HUES6 (cell line): ENCODE results near the gene CDH5.

Source experiments
- H3K27ac ChIP-seq: 2 replicates; pipeline ENCODE4 v1.7.0; 2013; ENCODE audit warnings: low read depth, mild to moderate bottlenecking, low read length, inconsistent platforms
- H3K27me3 ChIP-seq: 2 replicates; pipeline ENCODE4 v1.6.1; 2013; ENCODE audit warnings: low read length; ENCODE audit not compliant: control insufficient read depth, insufficient read depth
- H3K36me3 ChIP-seq: 2 replicates; pipeline ENCODE4 v1.6.1; 2013; ENCODE audit warnings: low read length; ENCODE audit not compliant: control insufficient read depth, insufficient read depth
- H3K4me1 ChIP-seq: 2 replicates; pipeline ENCODE4 v1.6.1; 2013; ENCODE audit warnings: low read length; ENCODE audit not compliant: control insufficient read depth, insufficient read depth
- H3K4me3 ChIP-seq: 2 replicates; pipeline ENCODE4 v1.5.1; 2013; ENCODE audit warnings: low read depth, low read length
- H3K9ac ChIP-seq: one replicate; pipeline ENCODE4 v1.6.1; 2013; ENCODE audit warnings: mild to moderate bottlenecking, low read length
- H3K9me3 ChIP-seq: 2 replicates; pipeline ENCODE4 v1.6.1; 2013; ENCODE audit warnings: low read depth, low read length; ENCODE audit not compliant: control insufficient read depth, insufficient read depth

Gene CDH5

DNA sequence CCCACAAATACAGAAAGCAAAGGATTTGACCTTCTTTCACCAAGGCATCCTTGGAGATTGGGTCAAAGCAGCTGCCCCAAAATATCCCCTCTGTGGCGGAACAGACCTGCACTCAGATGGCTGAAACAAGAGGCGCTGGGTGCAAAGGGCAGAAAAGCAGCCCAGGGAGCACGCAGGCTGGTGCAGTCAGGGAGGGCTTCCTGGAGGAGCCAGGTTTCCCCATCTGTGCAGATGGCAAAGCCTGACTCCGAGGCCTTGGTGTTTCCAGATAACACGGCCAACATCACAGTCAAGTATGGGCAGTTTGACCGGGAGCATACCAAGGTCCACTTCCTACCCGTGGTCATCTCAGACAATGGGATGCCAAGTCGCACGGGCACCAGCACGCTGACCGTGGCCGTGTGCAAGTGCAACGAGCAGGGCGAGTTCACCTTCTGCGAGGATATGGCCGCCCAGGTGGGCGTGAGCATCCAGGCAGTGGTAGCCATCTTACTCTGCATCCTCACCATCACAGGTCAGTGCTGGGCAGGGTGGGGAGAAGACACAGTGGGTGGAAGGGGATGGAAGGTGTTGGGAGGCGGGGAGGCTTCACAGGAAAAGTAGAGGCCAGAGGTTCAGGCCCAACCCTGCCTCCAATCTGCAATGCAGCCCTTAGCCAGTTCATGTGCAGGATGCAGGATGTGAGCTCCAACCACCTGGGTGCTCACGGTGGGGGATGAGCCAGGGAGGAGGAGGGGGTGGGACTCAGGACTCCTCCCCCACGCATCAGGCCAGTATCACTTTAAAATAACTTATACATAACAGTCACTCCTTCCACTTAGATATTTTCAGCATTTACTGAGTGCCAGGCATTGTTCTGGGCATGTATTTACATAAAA lies 34.3 kb downstream of the CDH5 start:
- H3K9me3 ChIP-seq: peaks cover 6% of the 10 kb centered on the region
- no peak overlapping the region for H3K27ac ChIP-seq
- H3K4me3 ChIP-seq: no peak overlapping the region

DNA sequence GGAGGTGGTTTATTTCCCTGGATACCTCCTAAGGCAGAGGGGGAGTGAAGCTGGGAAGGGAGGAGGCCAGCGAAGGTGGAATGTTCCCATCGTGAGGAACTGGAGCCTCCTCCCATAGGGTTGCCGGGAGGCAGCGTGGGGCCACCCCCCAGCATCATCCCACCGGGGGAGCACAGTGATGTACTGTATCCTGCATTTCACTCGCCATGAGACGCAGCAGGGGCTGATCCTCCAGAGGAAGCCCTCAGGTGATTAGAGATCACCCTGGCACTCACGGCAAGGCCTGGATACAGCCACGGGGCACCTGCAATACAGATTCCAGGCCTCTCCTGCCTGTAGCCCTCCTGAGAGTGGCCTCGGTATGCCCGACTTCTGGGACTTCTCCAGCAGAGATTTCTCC lies 35.1 kb downstream of the CDH5 start:
- H3K4me3 ChIP-seq: no peak overlapping the region

More for the DNA sequence above, 34.3 kb downstream of the CDH5 start:
- no peaks in the 10 kb centered on the region for H3K36me3 ChIP-seq
- no peaks in the 10 kb centered on the region for H3K4me1 ChIP-seq
- no peak overlapping the region for H3K9ac ChIP-seq
- H3K27me3 ChIP-seq: peaks cover 4% of the 10 kb centered on the region; the same call in 1 of the 2 replicates

DNA sequence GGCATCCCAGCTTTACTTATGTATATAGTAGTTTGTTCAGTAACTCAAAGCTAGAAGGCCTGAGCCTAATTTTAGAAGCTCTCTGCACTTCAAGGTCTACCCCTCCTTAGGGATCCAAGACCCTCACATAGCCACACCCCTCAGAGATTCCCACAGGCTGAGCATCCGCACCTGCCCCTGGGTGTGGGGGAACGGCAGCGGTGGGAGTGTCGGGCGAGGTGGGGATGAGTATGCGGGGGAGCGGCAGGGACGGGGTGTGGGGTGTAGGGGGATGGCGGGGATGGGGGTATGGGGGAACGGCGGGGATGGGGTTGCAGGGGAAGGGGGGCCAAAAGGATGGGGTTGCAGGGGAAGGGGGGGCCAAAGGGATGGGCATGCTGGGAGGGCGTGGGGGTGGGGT lies 35.7 kb downstream of the CDH5 start:
- Histone ChIP-seq H3K4me3 (no peak overlapping the region), H3K9me3 (peaks cover 6% of the 10 kb centered on the region), H3K27ac (no peak overlapping the region), H3K9ac (no peak overlapping the region), H3K27me3 (peaks cover 9% of the 10 kb centered on the region), H3K4me1 (peaks cover 5% of the 10 kb centered on the region), H3K36me3 (no peaks in the 10 kb centered on the region)

More for the DNA sequence above, 35.1 kb downstream of the CDH5 start:
- Histone ChIP-seq H3K27ac (no peak overlapping the region), H3K9ac (no peak overlapping the region), H3K9me3 (peaks cover 6% of the 10 kb centered on the region), H3K36me3 (no peaks in the 10 kb centered on the region), H3K27me3 (peaks cover 7% of the 10 kb centered on the region; the same call in 1 of the 2 replicates), H3K4me1 (peaks cover 2% of the 10 kb centered on the region)

DNA sequence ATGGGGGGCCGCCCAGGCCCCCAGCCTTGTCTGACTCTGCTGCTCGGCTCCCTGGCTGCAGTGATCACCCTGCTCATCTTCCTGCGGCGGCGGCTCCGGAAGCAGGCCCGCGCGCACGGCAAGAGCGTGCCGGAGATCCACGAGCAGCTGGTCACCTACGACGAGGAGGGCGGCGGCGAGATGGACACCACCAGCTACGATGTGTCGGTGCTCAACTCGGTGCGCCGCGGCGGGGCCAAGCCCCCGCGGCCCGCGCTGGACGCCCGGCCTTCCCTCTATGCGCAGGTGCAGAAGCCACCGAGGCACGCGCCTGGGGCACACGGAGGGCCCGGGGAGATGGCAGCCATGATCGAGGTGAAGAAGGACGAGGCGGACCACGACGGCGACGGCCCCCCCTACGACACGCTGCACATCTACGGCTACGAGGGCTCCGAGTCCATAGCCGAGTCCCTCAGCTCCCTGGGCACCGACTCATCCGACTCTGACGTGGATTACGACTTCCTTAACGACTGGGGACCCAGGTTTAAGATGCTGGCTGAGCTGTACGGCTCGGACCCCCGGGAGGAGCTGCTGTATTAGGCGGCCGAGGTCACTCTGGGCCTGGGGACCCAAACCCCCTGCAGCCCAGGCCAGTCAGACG lies 36.2 kb downstream of the CDH5 start:
- H3K36me3 ChIP-seq: no peaks in the 10 kb centered on the region
- peaks cover 11% of the 10 kb centered on the region for H3K27me3 ChIP-seq
- no peak overlapping the region for H3K9ac ChIP-seq
- no peak overlapping the region for H3K4me3 ChIP-seq
- H3K9me3 ChIP-seq: peaks cover 6% of the 10 kb centered on the region
- H3K27ac ChIP-seq: no peak overlapping the region
- H3K4me1 ChIP-seq: peaks cover 6% of the 10 kb centered on the region

DNA sequence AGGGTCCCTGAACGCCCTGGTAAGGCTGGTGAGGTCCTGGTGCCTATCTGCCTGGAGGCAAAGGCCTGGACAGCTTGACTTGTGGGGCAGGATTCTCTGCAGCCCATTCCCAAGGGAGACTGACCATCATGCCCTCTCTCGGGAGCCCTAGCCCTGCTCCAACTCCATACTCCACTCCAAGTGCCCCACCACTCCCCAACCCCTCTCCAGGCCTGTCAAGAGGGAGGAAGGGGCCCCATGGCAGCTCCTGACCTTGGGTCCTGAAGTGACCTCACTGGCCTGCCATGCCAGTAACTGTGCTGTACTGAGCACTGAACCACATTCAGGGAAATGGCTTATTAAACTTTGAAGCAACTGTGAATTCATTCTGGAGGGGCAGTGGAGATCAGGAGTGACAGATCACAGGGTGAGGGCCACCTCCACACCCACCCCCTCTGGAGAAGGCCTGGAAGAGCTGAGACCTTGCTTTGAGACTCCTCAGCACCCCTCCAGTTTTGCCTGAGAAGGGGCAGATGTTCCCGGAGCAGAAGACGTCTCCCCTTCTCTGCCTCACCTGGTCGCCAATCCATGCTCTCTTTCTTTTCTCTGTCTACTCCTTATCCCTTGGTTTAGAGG lies 37.1 kb downstream of the CDH5 start:
- peaks cover 14% of the 10 kb centered on the region for H3K4me1 ChIP-seq
- H3K4me3 ChIP-seq: no peak overlapping the region
- peaks cover 11% of the 10 kb centered on the region for H3K27me3 ChIP-seq
- no peak overlapping the region for H3K9ac ChIP-seq
- H3K36me3 ChIP-seq: no peaks in the 10 kb centered on the region
- peaks cover 6% of the 10 kb centered on the region for H3K9me3 ChIP-seq
- no peak overlapping the region for H3K27ac ChIP-seq

DNA sequence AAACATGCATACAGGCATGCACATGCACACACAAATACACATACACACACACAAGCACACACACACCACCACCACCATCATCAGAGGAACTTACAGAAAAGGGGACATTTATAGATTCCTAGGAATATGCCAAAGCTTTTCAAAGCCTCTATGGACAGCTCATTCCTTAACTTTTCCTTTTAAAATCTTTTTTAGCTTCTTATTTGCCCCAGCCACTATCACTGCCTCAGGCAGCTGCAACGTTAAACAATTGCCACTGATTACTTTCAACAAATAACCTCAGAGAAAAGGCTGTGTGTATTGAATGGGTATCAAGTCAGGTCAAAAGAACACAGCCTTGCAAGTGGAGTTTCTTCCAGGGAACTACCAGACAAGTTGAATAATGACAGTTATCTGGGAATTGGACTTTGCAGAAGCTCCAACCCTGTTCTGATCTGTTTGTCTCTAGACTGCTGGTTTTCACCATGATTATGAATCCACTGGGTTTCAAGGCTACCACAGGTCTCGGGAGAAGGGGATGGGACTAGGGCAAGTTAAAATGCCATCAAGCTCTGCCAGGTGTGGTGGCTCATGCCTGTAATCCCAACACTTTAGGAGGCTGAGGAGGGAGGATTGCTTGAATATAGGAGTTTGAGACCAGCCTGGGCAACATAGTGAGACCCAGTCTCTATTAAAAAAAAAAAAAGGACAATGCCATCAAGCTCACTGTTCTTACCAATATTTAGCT lies 38.7 kb downstream of the CDH5 start:
- no peaks in the 10 kb centered on the region for H3K36me3 ChIP-seq
- no peak overlapping the region for H3K4me3 ChIP-seq
- peaks cover 11% of the 10 kb centered on the region for H3K27me3 ChIP-seq
- peaks cover 6% of the 10 kb centered on the region for H3K9me3 ChIP-seq
- H3K4me1 ChIP-seq: peaks cover 16% of the 10 kb centered on the region
- no peak overlapping the region for H3K9ac ChIP-seq
- H3K27ac ChIP-seq: no peak overlapping the region

DNA sequence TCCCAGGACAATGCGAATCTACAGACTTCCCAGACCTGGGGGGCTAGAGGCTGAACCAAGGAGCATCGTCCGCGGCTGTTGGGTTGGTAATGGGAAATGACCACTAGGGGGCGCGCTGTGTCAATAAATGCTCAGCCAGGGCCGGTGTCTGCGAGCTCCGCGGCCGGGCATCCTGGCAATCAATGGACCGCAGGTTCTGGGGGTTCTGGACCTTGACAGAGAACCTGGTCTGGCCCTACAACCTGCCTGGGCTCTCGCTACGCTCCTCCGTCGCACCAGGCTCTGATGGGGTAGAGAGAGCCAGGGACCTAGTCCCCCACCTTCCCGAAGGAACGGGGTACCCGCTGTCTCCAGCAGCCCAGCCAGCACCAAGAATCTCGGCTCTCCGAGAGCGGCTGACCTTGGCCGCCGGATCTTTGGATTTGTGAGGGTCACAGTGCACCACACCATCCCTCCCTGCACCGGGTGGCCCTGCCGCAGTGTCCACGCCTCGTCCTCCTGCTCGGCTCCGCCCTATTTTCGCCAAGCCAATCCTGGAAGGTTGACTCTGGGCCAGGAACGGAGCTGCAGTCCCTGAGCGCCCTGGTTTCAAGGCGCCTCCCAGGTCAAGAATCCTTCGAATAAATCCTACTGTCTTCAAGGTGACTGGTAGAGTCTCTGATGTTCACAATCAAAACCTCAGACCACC lies 40.2 kb downstream of the CDH5 start:
- peak overlapping the region; percentile 63 for H3K4me3 ChIP-seq
- H3K27ac ChIP-seq: no peak overlapping the region
- H3K36me3 ChIP-seq: no peaks in the 10 kb centered on the region
- peaks cover 6% of the 10 kb centered on the region for H3K9me3 ChIP-seq
- peaks cover 16% of the 10 kb centered on the region for H3K4me1 ChIP-seq
- H3K9ac ChIP-seq: peak overlapping the region; percentile 20
- H3K27me3 ChIP-seq: peaks cover 11% of the 10 kb centered on the region

DNA sequence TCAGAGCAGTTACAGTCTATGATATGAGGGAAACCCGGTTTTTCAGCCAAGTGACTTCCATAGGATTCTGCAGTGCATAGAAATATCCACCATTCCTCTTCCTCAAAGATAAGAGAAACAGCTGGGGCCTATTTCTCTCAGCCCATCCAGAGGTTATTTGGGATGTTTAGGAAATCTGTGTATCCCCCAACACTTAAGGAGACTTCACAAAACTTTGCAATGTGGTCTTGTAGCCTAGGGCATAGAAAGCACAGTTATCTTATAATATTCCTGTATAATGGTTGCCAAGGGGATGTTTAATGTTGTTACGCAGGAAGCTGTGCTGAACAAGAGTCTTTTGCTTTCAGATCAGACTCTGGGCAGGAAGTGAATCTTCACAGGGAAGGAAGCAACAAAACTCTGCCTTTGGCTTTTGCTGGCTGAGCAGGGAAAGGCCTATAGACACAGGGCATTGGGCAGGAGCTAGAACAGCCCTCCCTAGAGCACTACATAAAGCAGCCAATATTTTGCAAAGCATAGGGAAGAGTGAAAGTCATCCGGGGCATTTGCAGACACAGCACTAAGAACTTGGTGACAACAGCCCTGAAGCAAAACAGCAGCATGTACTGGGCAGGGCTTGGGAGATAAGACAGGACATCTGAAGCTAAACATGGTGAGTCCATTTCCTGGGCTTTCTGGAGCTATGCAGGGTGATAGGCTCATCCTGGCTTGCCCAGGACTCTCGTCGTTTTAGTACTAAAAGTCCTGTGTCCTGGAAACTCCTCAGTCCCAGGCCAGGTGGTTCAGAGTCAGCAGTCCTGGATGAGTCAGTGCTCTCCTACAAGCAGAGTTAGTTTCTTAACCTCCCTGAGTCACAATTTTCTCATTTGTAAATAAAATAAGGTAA lies 41.9 kb downstream of the CDH5 start:
- 0 out of 2 replicates have a peak overlapping the region, but pooled peaks have one; percentile 4 for H3K4me3 ChIP-seq
- peaks cover 16% of the 10 kb centered on the region for H3K4me1 ChIP-seq
- H3K9me3 ChIP-seq: peaks cover 10% of the 10 kb centered on the region
- H3K27me3 ChIP-seq: peaks cover 11% of the 10 kb centered on the region
- H3K36me3 ChIP-seq: no peaks in the 10 kb centered on the region
- H3K27ac ChIP-seq: no peak overlapping the region
- H3K9ac ChIP-seq: no peak overlapping the region

DNA sequence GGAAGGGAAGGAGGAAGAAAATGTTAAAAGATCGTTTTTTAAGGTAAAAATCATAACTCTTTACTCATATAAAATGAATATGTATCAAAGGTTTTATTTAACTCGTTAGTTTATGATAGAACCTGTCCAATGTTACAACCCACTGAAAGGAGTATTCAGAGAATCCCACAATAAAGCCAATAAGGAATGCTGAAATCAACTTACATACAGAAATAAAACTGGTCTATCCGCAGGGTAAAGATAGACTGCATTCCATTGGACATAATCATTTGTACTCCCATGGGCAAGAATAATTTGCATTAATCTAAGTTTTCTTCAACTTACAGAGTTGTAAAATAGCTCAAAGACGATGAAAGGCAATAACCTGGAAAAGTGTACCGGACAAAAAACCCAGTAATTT lies 42.7 kb downstream of the CDH5 start:
- peaks cover 11% of the 10 kb centered on the region for H3K27me3 ChIP-seq
- H3K4me3 ChIP-seq: no peak overlapping the region
- no peak overlapping the region for H3K27ac ChIP-seq
- H3K36me3 ChIP-seq: no peaks in the 10 kb centered on the region
- H3K9me3 ChIP-seq: peaks cover 10% of the 10 kb centered on the region
- H3K4me1 ChIP-seq: peaks cover 16% of the 10 kb centered on the region
- H3K9ac ChIP-seq: no peak overlapping the region
